GM13977 (cell line): ENCODE data around the gene GP1BA.

Source experiments
- DNase-seq: peaks from one replicate; pipeline ENCODE4 v3.0.0; 2012; ENCODE audit warnings: low spot score
- CTCF ChIP-seq: IDR thresholded peaks from 2 replicates; pipeline ENCODE4 v1.5.1; 2012; ENCODE audit warnings: mild to moderate bottlenecking, control low read depth; ENCODE audit not compliant: insufficient read depth; ENCODE audit errors: extremely low read depth, missing control alignments
- in situ Hi-C: fragments of 300-500 bp; cut with MboI; formaldehyde crosslinking; loops from one replicate; pipeline ENCODE4 v1.12.0; 2022; ENCODE audit warnings: low sequenced_read_pairs, low pct_unique_long_range_greater_than_20kb, mixed read lengths, inconsistent platforms; ENCODE audit not compliant: unreplicated experiment

GP1BA gene

GRCh38 chr17:4938069-4938491, 6.0 kb downstream of the GP1BA start:
- in situ Hi-C loops = no loop called here
- TF ChIP-seq CTCF = no peak
- peak; percentile 15 for DNase-seq

GRCh38 chr17:4938688-4939545, 6.8 kb downstream of the GP1BA start:
- peak; percentile 45 for DNase-seq
- in situ Hi-C loops = no loop called here
- no peak for TF ChIP-seq CTCF

GRCh38 chr17:4939546-4939795, 7.4 kb downstream of the GP1BA start:
- in situ Hi-C loops = no loop called here
- no peak for DNase-seq
- no peak for TF ChIP-seq CTCF

GRCh38 chr17:4939796-4940554, 7.9 kb downstream of the GP1BA start, which contains the start of the genes RNF167 and SLC25A11:
Gene RNF167 (plus strand): TSS chr17:4940268. CDS start chr17:4940910, 642 bp downstream.
Gene SLC25A11 (minus strand): TSS chr17:4940046. CDS start chr17:4939910, 136 bp downstream.
- DNase-seq = peak; percentile 99
- no peak for TF ChIP-seq CTCF
- in situ Hi-C loops = no loop called here

GRCh38 chr17:4940555-4941318, 8.7 kb downstream of the GP1BA start:
- peak; percentile 11 for DNase-seq
- in situ Hi-C loops = no loop called here

GRCh38 chr17:4941319-4941610, 9.2 kb downstream of the GP1BA start:
- no peak for TF ChIP-seq CTCF
- DNase-seq = no peak
- in situ Hi-C loops = no loop called here

More at GRCh38 chr17:4940555-4941318, 8.7 kb downstream of the GP1BA start:
- no peak for TF ChIP-seq CTCF
